ENCODE results near the gene ASTN1. TPM values are rescaled to one million over a fixed set of nuclear protein-coding genes. Genes with fewer than 3 reads are reported as not detected.

ASTN1 gene
- total RNA-seq, 1 experiment from 2014 or later, result not detected

- no peak for DNase-seq (ENCODE audit: low spot score)
These were observed 600 bp downstream of the ASTN1 start for GRCh38 chr1:177163844-177164379.

- DNase-seq (ENCODE audit: low spot score), result no peak
These were observed 2.3 kb downstream of the ASTN1 start for GRCh38 chr1:177162243-177162642.

GRCh38 chr1:177146499-177146898 lies 18.0 kb downstream of the ASTN1 start:
- no peak for DNase-seq (ENCODE audit: low spot score)

- no peak for DNase-seq (ENCODE audit: low spot score)
These were observed 19.1 kb downstream of the ASTN1 start for GRCh38 chr1:177145106-177146070.

GRCh38 chr1:177142791-177143271 lies 21.7 kb downstream of the ASTN1 start:
- DNase-seq (ENCODE audit: low spot score), result no peak

GRCh38 chr1:177142010-177142409 lies 22.5 kb downstream of the ASTN1 start:
- no peak for DNase-seq (ENCODE audit: low spot score)

- DNase-seq (ENCODE audit: low spot score), result no peak
These were observed 26.2 kb downstream of the ASTN1 start for GRCh38 chr1:177138347-177138746.

GRCh38 chr1:177137814-177138213 lies 26.7 kb downstream of the ASTN1 start:
- DNase-seq (ENCODE audit: low spot score), result no peak

- no peak for DNase-seq (ENCODE audit: low spot score)
These were observed 29.3 kb downstream of the ASTN1 start for GRCh38 chr1:177135250-177135649.

GRCh38 chr1:177133977-177134538 lies 30.5 kb downstream of the ASTN1 start:
- no peak for DNase-seq (ENCODE audit: low spot score)

GRCh38 chr1:177132141-177132540 lies 32.4 kb downstream of the ASTN1 start:
- no peak for DNase-seq (ENCODE audit: low spot score)

- DNase-seq (ENCODE audit: low spot score), result no peak
These were observed 32.8 kb downstream of the ASTN1 start for GRCh38 chr1:177131723-177132122.

- no peak for DNase-seq (ENCODE audit: low spot score)
These were observed 34.0 kb downstream of the ASTN1 start for GRCh38 chr1:177130451-177130945.

GRCh38 chr1:177128665-177129281 lies 35.7 kb downstream of the ASTN1 start:
- no peak for DNase-seq (ENCODE audit: low spot score)

- no peak for DNase-seq (ENCODE audit: low spot score)
These were observed 38.2 kb downstream of the ASTN1 start for GRCh38 chr1:177126267-177126666.

- DNase-seq (ENCODE audit: low spot score), result no peak
These were observed 39.8 kb downstream of the ASTN1 start for GRCh38 chr1:177124577-177125278.

GRCh38 chr1:177122461-177123251 lies 41.9 kb downstream of the ASTN1 start:
- no peak for DNase-seq (ENCODE audit: low spot score)

GRCh38 chr1:177119311-177119710 lies 45.2 kb downstream of the ASTN1 start:
- no peak for DNase-seq (ENCODE audit: low spot score)

- DNase-seq (ENCODE audit: low spot score), result no peak
These were observed 45.6 kb downstream of the ASTN1 start for GRCh38 chr1:177118901-177119300.

- no peak for DNase-seq (ENCODE audit: low spot score)
These were observed 47.6 kb downstream of the ASTN1 start for GRCh38 chr1:177116941-177117340.

Data from A172 (cell line).